MCF 10A (cell line): Measurements from ENCODE around the gene LYG2. TPM values are rescaled to one million over a fixed set of nuclear protein-coding genes. Genes with fewer than 3 reads are reported as not detected.
A peak's percentile ranks its signal among the peaks of the same experiment; 100 is the strongest.

Source experiments
- BruUV-seq: library from RNA; stranded (reverse); fragments of 400-500 nt; replicated peaks from 2 replicates; lab custom pipeline; 2021; lab: Mats Ljungman, UMichigan
- CTCF ChIA-PET: fragments of 300-600 bp; sonication (Branson Sonifier 250); formaldehyde crosslinking; extraction: SDS; loops from one replicate; lab custom pipeline; 2021; ENCODE audit warnings: antibody characterized with exemption, inconsistent platforms; lab: Yijun Ruan, JAX
- POLR2A ChIA-PET: fragments of 300-600, 350-650 bp; sonication (Branson Sonifier 250); formaldehyde crosslinking; extraction: SDS; loops from one replicate; lab custom pipeline; 2020; ENCODE audit warnings: antibody characterized with exemption, inconsistent platforms; lab: Yijun Ruan, JAX
- DNase-seq: peaks from one replicate; pipeline ENCODE4 v3.0.0-alpha.2; 2018; ENCODE audit not compliant: unreplicated experiment
- H3K27ac Mint-ChIP-seq: one replicate; pipeline ENCODE4 v1.8.0; 2022; ENCODE audit warnings: mild to moderate bottlenecking, low read depth, mixed read lengths; ENCODE audit not compliant: unreplicated experiment
- H3K27me3 Mint-ChIP-seq: one replicate; pipeline ENCODE4 v1.8.0; 2022; ENCODE audit warnings: mixed read lengths; ENCODE audit not compliant: insufficient read depth, unreplicated experiment
- H3K36me3 Mint-ChIP-seq: one replicate; pipeline ENCODE4 v1.8.0; 2022; ENCODE audit warnings: mild to moderate bottlenecking, moderate library complexity, mixed read lengths; ENCODE audit not compliant: insufficient read depth, unreplicated experiment
- H3K4me1 Mint-ChIP-seq: one replicate; pipeline ENCODE4 v1.8.0; 2022; ENCODE audit warnings: mixed read lengths; ENCODE audit not compliant: insufficient read depth, unreplicated experiment
- H3K4me3 Mint-ChIP-seq: one replicate; pipeline ENCODE4 v1.8.0; 2022; ENCODE audit warnings: mild to moderate bottlenecking, moderate library complexity, mixed read lengths; ENCODE audit not compliant: unreplicated experiment
- H3K9me3 Mint-ChIP-seq: one replicate; pipeline ENCODE4 v1.8.0; 2022; ENCODE audit warnings: mixed read lengths; ENCODE audit not compliant: unreplicated experiment
- intact Hi-C: fragments of 100-400 bp; cut with micrococcal nuclease; formaldehyde crosslinking; loops from 2 replicates; pipeline ENCODE4 v1.14.1; 2022
- total RNA-seq: library from RNA; stranded (reverse); gene quantifications from 2 replicates; pipeline ENCODE4 v1.2.3, GENCODE V29; 2022
- TF ChIP-seq, protein P1 (sequence below): fragments of 200-600 bp; IDR thresholded peaks from one replicate; pipeline ENCODE4 v1.8.0; 2022; ENCODE audit warnings: antibody characterized with exemption, mild to moderate bottlenecking; ENCODE audit not compliant: unreplicated experiment

LYG2 gene
- total RNA-seq, 1 experiment from 2014 or later, result not detected

DNA sequence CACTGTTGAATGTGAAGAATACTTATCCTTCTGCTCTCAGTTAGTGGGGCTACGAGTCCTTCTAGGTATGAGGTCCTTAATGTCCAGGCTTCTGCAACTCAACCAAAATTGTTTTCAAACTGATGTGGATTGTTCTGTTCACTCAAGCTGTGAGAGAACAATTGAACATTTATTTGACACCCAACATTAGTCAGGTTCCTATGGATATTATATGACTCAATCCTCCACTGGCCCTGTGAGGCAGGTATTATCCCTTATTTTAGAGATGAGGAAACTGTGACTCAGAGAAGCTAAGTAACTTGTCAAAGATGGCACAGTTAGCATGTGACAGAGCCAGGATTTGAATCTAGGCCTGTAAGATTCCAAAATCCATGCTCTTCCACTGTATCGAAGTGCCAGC is 1.2 kb upstream of the LYG2 start:
- Mint-ChIP-seq H3K4me3 (no peak overlapping the region), H3K9me3 (peaks cover 8% of the 10 kb centered on the region), H3K4me1 (no peaks in the 10 kb centered on the region), H3K27me3 (no peaks in the 10 kb centered on the region), H3K36me3 (no peaks in the 10 kb centered on the region), H3K27ac (no peak overlapping the region)
- intact Hi-C loops, result no loop called here
- POLR2A ChIA-PET, result no interaction called here
- DNase-seq, result peak; percentile 39
- no TSS peak for BruUV-seq
- TF ChIP-seq, protein P1, sequence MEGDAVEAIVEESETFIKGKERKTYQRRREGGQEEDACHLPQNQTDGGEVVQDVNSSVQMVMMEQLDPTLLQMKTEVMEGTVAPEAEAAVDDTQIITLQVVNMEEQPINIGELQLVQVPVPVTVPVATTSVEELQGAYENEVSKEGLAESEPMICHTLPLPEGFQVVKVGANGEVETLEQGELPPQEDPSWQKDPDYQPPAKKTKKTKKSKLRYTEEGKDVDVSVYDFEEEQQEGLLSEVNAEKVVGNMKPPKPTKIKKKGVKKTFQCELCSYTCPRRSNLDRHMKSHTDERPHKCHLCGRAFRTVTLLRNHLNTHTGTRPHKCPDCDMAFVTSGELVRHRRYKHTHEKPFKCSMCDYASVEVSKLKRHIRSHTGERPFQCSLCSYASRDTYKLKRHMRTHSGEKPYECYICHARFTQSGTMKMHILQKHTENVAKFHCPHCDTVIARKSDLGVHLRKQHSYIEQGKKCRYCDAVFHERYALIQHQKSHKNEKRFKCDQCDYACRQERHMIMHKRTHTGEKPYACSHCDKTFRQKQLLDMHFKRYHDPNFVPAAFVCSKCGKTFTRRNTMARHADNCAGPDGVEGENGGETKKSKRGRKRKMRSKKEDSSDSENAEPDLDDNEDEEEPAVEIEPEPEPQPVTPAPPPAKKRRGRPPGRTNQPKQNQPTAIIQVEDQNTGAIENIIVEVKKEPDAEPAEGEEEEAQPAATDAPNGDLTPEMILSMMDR, result no peak
- CTCF ChIA-PET, result no interaction called here

- CTCF ChIA-PET, result interaction anchor here (0.7 kb wide), 1 partner anchor 548 kb away, joined by 3 read pairs; no protein-coding TSS in a partner anchor
- POLR2A ChIA-PET, result no interaction called here
- no TSS peak for BruUV-seq
Observed at GRCh38 chr2:99249951-99250350, 5.5 kb downstream of the LYG2 start.

DNA sequence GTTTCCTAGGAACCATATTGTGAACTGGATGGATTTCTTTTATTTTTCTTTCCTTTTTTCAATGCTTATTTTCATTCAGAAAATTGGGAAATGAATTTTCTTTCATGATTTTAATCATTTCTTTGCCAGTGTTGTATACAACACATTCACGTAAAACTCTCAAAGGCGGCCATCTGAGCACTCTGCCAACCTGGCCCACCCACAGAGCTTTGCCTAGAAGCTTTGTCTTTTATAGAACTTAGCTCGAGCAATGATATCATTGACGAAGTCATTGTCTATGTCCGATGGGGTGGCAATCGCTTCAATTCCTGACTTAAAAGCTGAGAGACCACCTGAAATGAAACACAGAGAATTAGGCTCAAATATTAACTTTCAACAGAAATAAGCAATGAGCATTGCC is 13.3 kb downstream of the LYG2 start:
- TF ChIP-seq, protein P1, result no peak
- no peak overlapping the region for H3K27ac Mint-ChIP-seq
- BruUV-seq, result no TSS peak
- POLR2A ChIA-PET, result no interaction called here
- H3K36me3 Mint-ChIP-seq, result no peaks in the 10 kb centered on the region
- no peaks in the 10 kb centered on the region for H3K27me3 Mint-ChIP-seq
- no peak for DNase-seq
- H3K4me3 Mint-ChIP-seq, result no peak overlapping the region
- H3K4me1 Mint-ChIP-seq, result no peaks in the 10 kb centered on the region
- intact Hi-C loops, result no loop called here
- CTCF ChIA-PET, result no interaction called here
- H3K9me3 Mint-ChIP-seq, result no peaks in the 10 kb centered on the region

More at GRCh38 chr2:99249951-99250350, 5.5 kb downstream of the LYG2 start:
- intact Hi-C loops, result no loop called here
- no peaks in the 10 kb centered on the region for H3K4me1 Mint-ChIP-seq
- TF ChIP-seq, protein P1, result no peak
- H3K4me3 Mint-ChIP-seq, result no peak overlapping the region
- no peak overlapping the region for H3K27ac Mint-ChIP-seq
- no peaks in the 10 kb centered on the region for H3K27me3 Mint-ChIP-seq
- no peak for DNase-seq
- peaks cover 15% of the 10 kb centered on the region for H3K9me3 Mint-ChIP-seq
- H3K36me3 Mint-ChIP-seq, result peaks cover 6% of the 10 kb centered on the region

- Mint-ChIP-seq H3K36me3 (no peaks in the 10 kb centered on the region), H3K4me3 (no peak overlapping the region), H3K4me1 (no peaks in the 10 kb centered on the region), H3K9me3 (no peaks in the 10 kb centered on the region), H3K27ac (no peak overlapping the region), H3K27me3 (no peaks in the 10 kb centered on the region)
- DNase-seq, result no peak
- TF ChIP-seq, protein P1, result no peak
- ChIA-PET POLR2A (no interaction called here), CTCF (interaction anchor here (1.1 kb wide), 1 partner anchor 128 kb away, joined by 3 read pairs; no protein-coding TSS in a partner anchor)
- intact Hi-C loops, result no loop called here
- no TSS peak for BruUV-seq
Observed at GRCh38 chr2:99240431-99240830, 15.0 kb downstream of the LYG2 start.
